ENCODE measurements around the gene AGO3.

The AGO3 gene

GRCh38 chr1:36062315-36062714 lies 131.4 kb downstream of the AGO3 start:
- no peaks in the 10 kb centered on the region for H3K9me3 ChIP-seq (ENCODE audit: low read length)
- H3K79me2 ChIP-seq (ENCODE audit: insufficient read depth, low read length) = no peaks in the 10 kb centered on the region
- H3K27ac ChIP-seq (ENCODE audit: low read depth, low read length, poor library complexity, severe bottlenecking) = no peak overlapping the region
- H3K27me3 ChIP-seq (ENCODE audit: insufficient read depth, low read length) = no peaks in the 10 kb centered on the region
- H3K4me1 ChIP-seq (ENCODE audit: insufficient read depth, low read length, severe bottlenecking) = no peaks in the 10 kb centered on the region
- H3K4me2 ChIP-seq (ENCODE audit: low read length) = no peak overlapping the region
- H4K20me1 ChIP-seq (ENCODE audit: insufficient read depth, low read length) = no peaks in the 10 kb centered on the region
- no peak overlapping the region for H3K9ac ChIP-seq (ENCODE audit: low read length)
- TF ChIP-seq EZH2 (IDR thresholded peaks at IDR 0.05; ENCODE audit: borderline replicate concordance, low read length) (no peak), CTCF (IDR thresholded peaks at IDR 0.05; ENCODE audit: low read length) (no peak)
- H3F3A ChIP-seq (ENCODE audit: insufficient read depth, low read length) = no peaks in the 10 kb centered on the region
- no peak overlapping the region for H3K4me3 ChIP-seq (ENCODE audit: low read depth, low read length, poor library complexity, severe bottlenecking)
- no peak overlapping the region for H2AFZ ChIP-seq (ENCODE audit: low read length)
- no peaks in the 10 kb centered on the region for H3K9me2 ChIP-seq (ENCODE audit: low read depth, low read length)
- H3K36me3 ChIP-seq (ENCODE audit: insufficient read depth, low read length) = no peaks in the 10 kb centered on the region

DNA sequence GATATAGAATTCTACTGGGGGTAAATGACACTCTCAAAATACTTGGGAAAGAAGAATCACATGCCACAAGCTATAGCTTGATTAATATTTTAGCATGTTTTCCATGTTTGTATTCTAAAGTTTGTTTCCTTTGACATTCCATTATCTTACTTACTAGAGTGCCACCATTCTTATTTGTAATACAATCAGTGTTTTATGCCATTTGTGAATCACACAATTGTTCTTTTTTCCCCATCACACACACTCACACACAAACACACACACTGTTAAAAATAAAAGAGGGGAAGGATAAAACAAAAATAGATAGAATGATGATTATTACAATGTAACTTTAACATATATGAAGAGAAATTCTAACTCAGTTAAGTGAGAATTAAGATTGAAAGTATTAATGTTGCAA lies 137.0 kb downstream of the AGO3 start:
- Histone ChIP-seq H3K4me3 (ENCODE audit: low read depth, low read length, poor library complexity, severe bottlenecking) (no peak overlapping the region), H3K4me2 (ENCODE audit: low read length) (no peak overlapping the region), H3K79me2 (ENCODE audit: insufficient read depth, low read length) (no peaks in the 10 kb centered on the region), H3K9me2 (ENCODE audit: low read depth, low read length) (no peaks in the 10 kb centered on the region), H3K9ac (ENCODE audit: low read length) (no peak overlapping the region), H3F3A (ENCODE audit: insufficient read depth, low read length) (no peaks in the 10 kb centered on the region), H3K36me3 (ENCODE audit: insufficient read depth, low read length) (no peaks in the 10 kb centered on the region), H3K27ac (ENCODE audit: low read depth, low read length, poor library complexity, severe bottlenecking) (no peak overlapping the region), H3K27me3 (ENCODE audit: insufficient read depth, low read length) (no peaks in the 10 kb centered on the region), H2AFZ (ENCODE audit: low read length) (no peak overlapping the region), H3K4me1 (ENCODE audit: insufficient read depth, low read length, severe bottlenecking) (no peaks in the 10 kb centered on the region), H3K9me3 (ENCODE audit: low read length) (no peaks in the 10 kb centered on the region), H4K20me1 (ENCODE audit: insufficient read depth, low read length) (no peaks in the 10 kb centered on the region)
- TF ChIP-seq EZH2 (IDR thresholded peaks at IDR 0.05; ENCODE audit: borderline replicate concordance, low read length) = no peak
- no peak for TF ChIP-seq CTCF (IDR thresholded peaks at IDR 0.05; ENCODE audit: low read length)

DNA sequence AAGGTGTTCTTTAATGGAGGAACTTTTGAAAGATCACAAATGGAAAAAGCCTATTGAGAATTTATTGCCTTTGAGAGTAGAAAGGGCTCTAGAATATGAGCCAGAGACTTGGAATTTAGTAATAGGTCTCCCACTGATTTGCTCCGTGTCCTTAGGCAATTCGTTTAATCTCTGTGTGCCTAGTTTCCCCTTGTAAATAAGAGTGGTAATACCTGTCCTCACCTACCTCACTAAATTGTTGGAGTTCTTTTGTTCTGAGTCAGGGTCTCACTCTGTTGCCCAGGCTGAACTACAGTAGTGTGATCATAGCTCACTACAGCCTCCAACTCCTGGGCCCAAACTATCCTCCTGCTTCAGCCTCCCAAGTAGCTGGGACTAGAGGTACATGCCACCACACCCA lies 138.0 kb downstream of the AGO3 start:
- Histone ChIP-seq H2AFZ (ENCODE audit: low read length) (no peak overlapping the region), H4K20me1 (ENCODE audit: insufficient read depth, low read length) (no peaks in the 10 kb centered on the region), H3K27ac (ENCODE audit: low read depth, low read length, poor library complexity, severe bottlenecking) (no peak overlapping the region), H3K27me3 (ENCODE audit: insufficient read depth, low read length) (no peaks in the 10 kb centered on the region), H3K9me2 (ENCODE audit: low read depth, low read length) (no peaks in the 10 kb centered on the region), H3F3A (ENCODE audit: insufficient read depth, low read length) (no peaks in the 10 kb centered on the region), H3K9me3 (ENCODE audit: low read length) (no peaks in the 10 kb centered on the region), H3K36me3 (ENCODE audit: insufficient read depth, low read length) (no peaks in the 10 kb centered on the region), H3K4me1 (ENCODE audit: insufficient read depth, low read length, severe bottlenecking) (no peaks in the 10 kb centered on the region), H3K4me3 (ENCODE audit: low read depth, low read length, poor library complexity, severe bottlenecking) (no peak overlapping the region), H3K4me2 (ENCODE audit: low read length) (no peak overlapping the region), H3K79me2 (ENCODE audit: insufficient read depth, low read length) (no peaks in the 10 kb centered on the region), H3K9ac (ENCODE audit: low read length) (no peak overlapping the region)
- TF ChIP-seq CTCF (IDR thresholded peaks at IDR 0.05; ENCODE audit: low read length) (no peak), EZH2 (IDR thresholded peaks at IDR 0.05; ENCODE audit: borderline replicate concordance, low read length) (no peak)
